GM21423 (cell line): ENCODE data around the gene INPP4B.

ENCODE experiments used
- ATAC-seq: cut with Tn5 transposase; IDR thresholded peaks from one replicate; pipeline ENCODE4 v1.9.1; 2021; ENCODE audit warnings: mild to moderate bottlenecking, moderate library complexity; ENCODE audit not compliant: unreplicated experiment

The INPP4B gene

DNA sequence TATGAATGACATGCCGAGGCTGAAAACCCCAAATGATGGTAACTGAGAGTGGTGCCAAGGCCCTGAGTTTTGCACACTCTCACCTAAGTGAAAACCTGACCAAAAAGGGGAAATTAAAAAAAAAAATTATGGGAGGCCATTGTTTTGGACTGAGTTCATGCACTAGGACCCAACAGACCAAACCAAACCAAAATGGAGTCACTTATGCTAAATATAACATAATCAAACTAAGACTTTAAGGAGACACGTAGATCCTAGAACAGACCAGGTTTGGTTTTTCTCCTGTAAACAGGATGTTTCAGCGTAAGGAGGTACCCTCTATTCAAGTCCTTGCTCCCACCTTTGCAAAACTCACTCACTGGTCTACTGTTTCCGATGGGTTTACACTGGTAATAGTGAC is 453.0 kb downstream of the INPP4B start:
- ATAC-seq, result no peak

DNA sequence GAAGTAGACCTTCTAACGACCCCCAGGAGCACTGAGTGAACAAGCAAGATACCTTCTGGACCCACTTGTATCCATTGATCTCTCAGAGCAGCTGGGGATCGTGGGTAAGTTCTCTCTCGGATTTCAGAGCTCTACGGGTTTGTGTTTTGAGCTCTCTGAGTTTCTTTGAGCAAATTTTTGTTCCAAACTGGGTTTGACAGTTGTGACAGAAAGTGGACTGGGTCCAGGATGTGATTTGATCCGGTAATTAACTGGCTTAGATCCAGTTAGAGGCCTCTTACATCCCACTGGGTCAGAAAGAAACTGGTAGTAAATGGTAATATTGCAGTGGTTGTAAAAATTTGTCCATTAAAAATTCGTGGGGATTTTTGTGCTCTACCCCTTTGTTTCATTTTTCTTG is 459.2 kb downstream of the INPP4B start:
- no peak for ATAC-seq

DNA sequence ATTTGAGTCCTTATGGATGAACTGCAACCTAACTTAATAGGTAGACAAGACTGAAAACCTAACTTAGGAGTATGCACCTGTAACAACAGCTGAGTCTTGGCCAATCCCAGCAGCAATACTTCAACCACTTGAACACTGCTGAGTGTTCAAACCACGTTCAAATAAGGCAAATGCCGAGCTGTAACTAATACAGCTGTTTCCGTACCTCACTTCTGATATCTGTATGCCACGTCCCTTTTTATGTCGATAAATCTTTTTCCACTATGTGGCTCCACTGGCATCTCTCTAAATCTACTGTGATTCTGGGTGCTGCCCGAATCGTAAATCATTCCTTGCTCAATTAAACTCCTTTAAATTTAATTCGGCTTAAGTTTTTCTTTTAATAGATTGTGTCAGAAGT is 459.7 kb downstream of the INPP4B start:
- ATAC-seq, result no peak

DNA sequence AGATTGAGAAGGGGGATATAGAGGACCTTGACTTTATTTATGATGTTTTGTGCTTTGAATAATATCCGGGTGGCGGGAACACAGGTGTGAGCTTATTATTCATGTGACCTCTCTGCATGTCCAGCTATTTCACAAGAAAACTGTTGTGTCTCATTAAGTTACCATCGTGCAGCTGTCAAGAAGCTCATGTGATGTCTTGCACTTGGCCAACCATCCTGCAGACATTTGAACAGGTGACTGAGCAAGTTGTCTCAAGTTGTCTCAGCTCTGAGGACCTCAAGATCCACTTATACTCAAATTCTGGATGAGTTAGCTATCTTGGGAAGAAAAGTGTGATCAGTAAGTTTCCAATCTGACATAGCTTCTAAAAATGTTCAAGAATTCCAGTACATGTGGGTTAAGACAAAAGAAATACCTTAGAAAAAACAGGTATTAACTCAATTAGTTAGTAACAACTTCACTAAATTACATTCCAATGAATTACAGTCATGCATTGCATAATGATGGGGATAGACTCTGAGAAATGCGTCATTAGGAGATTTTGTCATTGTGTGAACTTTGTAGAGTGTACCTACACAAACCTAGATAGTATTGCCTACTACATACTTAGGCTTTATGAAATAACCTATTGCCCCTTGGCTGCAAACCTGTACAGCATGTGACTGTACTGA is 462.2 kb downstream of the INPP4B start:
- ATAC-seq, result no peak

DNA sequence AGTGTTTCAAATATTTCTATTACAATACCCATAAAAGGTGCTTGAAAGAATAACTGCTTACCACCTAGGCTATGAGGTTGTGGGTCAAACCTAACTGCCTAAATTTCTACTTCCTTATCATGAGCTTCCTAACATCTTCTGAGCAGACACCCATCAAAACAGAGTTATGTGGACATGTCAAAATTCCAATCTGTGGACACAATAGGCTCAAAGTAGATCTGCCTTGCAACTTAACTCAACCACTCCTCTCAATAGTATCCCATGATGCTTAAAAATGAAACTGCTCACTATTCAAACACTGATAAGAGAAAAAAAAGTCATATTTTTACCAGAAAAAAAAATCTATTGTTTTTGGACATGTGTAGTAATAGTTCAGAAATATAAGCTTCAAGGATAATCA is 462.7 kb downstream of the INPP4B start:
- no peak for ATAC-seq

DNA sequence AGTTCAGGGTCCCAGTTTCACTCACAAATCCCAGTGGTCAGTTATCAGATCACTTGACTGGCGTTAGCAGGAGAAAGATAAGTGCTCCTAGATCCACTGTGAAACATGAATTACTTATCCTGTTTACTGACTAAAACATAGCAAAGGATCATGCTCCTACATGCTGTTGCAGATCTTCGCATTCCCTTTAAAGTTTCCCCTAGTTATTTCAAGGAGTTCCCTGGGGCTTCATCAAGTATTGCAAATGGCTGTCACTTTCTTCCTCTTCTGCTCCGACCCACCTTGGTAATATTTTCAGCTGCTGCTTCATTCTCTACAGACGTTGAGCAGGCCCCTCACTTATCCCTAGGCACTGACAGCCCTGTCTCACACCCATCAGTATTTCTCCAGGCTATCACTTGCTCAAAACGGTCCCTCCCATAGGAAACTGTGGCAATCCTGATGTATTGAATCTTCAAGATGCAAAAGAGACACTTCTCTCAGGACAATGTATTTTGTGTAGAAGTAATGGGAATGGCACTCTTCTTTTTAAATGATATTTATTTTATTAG is 466.0 kb downstream of the INPP4B start:
- ATAC-seq, result no peak

DNA sequence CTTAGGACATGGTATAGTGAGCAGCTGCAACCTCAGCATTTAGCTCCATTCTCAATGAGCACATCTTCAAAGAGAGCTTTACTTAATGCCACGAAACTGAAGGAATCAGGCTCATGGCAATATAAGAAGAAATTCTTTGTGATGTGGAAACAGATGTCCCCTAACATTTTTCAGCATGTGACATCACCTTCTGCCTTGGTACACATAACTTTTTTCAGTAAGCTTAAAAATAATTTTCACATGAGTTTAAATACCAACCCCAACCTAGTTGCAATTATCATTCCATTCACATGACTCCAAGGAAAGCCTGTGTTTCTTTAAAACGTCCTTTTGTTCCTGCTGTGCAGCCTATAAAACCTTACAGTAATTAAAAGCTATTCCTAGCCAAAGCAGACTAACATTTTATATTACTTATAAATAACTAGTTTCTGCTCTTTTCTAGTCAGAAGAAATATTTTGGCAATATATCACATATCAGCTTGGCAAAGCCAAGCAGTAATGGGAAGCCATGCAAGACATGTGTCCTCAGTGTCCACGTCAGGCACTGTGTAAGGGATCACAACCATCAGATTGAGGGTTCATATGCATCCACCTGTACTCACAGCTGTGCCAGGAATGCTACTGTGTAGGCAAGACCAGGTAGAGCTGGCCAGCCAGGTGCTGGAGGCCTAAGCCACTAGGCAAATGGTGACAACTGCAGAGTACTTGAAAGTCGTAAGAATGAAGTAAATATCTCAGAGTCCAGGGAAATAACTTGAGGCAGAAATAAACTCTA is 466.6 kb downstream of the INPP4B start:
- ATAC-seq, result no peak

DNA sequence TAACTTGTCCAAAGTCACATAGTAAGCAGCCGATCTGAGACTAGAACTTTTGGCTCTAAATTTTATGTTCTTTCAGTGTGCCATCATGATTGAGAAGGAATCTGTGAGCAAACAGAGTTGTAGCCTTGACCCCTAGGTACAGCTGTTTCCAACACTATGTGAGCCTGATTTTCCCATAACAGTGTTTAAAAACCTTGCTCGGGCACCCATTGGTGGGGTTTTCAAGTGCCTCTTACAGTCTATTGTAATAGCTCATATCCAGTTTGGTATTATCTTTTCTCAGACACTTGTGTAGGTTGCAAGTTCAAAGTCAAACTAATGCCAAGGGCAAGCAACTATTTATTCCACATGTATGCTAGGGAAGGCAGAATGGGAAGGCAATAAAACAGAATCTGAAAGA is 467.9 kb downstream of the INPP4B start:
- no peak for ATAC-seq

DNA sequence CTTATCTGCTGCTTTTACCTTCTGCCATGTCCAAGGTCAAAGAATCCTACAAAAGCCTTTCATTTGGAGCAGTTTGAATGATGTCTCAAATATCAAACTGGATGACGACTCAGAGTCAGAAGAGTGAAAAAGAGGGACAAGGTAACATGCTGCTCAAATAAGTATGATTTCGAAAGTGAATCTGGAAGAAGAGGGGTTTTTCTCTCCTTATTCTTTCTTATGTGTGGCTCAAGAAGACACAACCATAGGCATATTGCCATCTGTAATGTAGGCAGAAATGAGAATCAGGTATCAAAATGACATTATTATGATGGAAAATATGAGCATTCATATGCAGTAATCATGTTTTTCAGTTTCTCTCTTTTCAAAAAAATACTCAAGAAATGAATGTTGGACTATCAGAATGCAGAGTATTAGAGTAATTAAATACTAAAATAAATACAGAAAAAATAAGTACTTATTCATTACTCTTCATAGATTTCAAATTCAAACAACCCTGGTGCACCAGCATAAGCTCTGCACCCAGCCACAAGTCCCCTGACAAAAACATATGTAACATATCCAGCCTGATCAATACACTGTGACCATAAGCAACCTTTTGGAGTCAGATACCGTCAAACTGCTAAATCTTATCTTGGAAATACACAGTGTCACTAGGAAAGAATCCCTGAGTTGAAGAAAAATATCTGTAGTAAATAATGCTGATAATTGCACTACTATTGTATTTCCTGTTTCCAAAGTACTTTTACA is 468.6 kb downstream of the INPP4B start:
- no peak for ATAC-seq

DNA sequence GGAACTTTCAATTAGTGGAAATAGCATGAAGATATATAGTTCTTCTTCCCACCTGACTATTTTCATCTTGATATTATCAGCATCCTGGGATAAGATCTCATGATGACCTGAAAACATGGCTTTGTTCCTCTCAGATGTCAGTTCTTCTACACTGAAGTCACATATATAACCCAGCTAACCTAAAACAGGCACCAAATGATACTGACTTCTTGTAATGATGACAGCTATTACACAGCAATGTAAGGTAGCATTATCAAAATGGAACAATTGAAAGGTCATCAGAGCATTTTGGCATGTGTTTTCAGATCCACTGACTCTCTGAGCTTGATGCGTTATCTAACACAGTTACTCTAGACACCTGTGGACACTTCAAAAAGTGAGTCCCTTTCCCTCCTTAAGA is 469.9 kb downstream of the INPP4B start:
- ATAC-seq, result no peak

DNA sequence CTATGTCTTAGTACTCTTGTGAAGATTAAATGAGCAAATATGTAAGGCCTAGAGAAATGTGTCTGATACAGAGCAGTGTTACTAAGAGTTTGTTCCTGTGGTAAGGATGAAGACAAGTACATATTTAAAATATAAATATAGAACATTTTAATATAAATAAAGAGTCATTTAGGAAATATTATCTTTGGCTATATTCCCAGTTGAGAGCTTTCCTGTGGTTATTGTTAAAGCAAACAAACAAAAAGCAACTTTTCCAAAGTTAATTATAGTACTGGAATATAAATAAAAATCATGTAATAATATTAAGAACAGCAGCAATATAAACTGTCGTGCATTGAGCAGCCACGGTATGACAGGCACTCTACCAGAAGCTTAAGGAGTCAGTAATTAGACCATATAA is 472.5 kb downstream of the INPP4B start:
- ATAC-seq, result no peak

DNA sequence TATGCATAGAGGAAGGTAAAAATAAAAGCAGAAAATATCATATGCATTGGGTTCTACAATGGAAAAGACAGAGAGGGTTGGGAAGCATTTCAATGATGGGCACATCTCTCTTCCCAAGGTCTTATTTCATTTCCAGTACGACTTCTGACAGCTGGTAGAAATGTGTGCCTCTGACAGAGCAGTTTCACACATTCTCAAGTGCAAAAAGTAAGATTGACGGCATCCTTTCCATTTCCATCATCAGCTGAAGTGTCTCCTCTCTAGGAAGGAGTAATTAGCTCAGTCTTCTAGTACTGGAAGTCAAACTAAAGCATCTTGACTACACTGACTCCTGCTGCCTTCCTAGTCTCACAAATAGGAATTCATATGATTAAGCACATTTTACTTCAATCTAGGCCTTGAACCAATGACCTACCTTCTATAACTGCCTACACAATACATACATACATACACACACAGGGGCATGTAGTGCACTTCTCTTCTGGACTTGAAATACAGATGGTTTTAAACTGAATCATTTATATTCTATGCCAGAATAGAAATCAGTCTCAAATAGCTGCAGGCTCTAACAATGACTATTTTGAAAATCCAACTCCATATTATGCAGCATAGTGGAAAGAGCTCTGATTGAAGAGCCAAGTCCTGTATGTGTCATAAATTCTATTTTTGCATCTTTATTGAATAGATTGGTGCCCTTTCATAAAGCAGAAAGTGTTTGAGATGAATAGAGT is 473.4 kb downstream of the INPP4B start:
- ATAC-seq, result no peak

DNA sequence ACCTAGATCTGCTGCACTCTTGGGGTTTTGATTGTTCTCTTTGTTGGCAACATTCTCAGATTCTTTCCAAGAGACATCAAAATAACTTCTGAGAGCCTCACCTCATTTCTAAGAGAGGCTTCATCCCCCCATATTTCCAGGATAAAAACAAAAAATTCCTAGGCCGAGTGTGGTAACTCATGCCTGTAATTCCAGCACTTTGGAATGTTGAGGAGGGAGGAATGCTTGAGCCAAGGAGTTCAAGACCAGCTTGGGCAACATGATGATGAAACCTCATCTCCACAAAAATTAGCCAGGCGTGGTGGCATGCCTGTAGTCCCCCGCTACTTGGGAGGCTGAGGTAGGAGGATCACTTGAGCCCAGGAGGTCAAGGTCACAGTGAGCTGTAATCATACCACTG is 477.0 kb downstream of the INPP4B start:
- ATAC-seq, result no peak

DNA sequence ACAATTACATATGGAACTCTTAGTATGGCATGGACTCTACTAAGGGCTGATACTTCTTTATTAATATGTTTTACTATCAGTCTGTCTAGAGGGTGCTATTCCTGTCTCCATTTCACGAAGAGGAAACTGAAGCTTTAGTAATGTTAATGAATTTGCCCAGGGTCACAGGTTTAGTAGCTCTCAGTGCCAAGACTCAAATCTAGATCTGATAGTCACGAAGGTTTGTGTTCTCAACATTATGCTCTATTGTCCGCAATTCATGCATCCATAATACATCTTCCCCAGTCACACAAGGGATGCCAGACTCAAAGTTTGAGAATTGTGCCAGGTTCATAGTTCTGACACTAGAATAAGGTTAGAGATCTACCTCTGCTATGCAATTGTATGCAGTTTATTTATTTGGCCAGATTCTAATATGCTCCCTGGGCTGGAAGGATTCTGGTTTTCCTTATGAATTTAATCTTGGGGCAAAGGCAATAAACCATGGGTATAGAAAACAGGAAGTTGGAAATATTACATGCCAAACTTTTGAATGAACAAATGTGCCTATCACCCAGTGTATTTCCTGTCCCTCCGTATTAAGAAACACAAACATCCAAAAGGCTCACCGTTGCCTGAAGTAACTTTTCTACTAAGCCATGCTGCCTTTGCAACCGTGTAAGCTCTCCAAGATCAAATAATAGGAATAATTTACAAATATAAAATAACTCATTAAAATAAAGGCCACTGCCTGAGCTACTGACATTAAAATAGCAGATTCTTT is 478.5 kb downstream of the INPP4B start:
- ATAC-seq, result no peak

DNA sequence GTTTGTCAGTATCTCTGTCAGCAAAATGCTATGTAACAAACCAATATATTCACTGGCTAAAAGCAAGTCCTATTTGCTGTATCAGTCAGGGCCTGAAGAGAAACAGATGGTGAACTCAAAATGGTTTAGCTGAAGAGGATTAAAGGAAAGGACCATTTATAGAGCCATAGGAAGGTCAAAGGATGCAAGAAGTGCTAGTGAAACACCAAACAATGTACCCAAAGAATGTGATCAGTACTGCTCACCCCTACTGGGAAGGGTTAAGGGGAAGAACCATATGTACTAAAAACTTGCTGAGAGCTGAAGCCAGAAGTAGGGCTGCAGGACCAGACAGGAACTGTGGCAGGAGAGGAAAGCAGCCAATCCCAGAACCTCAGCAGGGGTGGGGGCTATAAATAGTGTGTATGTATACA is 479.3 kb downstream of the INPP4B start:
- no peak for ATAC-seq

DNA sequence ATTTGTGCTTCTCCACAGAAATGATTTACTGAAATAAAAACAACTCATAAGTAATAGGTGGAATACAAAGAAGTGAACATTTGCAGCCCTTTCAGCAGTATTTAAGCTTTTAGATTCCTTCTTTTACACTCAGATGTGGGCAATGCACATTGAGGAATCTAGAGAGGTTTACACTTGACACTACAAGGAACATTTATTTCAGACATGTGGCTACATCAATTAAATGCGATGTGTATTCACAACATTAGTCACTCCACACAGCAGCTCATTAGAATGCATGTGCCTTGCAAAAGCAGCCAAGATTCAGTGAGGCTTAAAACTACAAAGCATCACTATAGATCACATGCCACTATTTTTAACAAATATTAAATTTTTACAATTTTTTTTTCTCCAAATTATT is 480.7 kb downstream of the INPP4B start:
- no peak for ATAC-seq

DNA sequence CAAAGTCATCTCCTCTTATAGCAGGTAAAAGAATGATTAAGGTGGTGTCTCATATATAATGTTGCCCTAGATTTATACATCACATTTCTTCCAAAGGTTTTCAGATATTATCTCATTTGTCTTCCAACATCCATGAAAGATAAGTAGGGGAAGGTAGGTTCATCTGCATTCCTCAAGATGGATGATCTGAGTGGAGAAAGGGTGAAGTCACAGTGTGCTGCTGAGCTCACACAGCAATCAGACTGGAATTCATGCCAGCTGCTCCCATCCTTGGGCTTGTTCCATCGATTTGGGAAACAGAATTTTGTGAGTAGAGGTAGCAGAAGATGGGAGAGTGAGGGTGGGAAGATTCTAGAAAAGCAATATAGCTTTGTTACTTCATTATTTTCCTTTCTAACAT is 482.4 kb downstream of the INPP4B start:
- ATAC-seq, result no peak

DNA sequence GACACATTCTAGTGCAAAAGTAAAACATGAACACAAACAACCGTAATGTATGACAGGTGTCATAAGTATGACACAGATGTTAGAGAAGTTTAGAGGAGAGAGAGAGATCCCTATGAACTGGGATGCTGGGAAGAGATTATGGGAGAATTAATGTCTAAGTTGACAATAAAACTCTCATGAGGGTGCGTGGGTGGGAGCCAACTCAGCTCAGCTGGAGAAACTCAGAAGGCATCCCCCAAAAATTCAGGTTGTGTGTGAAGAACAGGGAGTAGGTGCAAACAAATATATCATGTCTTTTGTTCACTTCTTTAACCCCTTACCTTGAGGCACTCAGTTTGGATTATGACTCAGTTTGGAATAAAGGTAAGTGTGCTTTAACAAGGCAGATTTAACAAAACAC is 484.1 kb downstream of the INPP4B start:
- ATAC-seq, result no peak

DNA sequence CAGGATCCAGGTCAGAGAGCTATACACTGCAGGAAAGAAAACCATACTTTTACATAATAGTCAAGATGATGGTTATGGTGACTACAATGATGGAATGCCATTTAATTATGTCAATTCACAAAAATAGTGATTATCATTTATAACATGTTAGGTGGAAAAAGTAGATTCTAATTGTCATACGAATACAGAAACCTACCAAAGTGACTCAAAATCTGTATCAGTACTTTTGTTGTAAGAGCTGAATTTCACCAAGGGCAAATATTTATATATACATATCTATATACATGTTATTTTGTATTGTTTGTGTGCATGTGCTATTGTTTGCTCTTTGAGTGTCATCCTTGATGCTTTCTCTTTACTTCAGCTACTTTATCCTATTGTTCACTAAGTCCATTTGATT is 485.4 kb downstream of the INPP4B start:
- no peak for ATAC-seq

DNA sequence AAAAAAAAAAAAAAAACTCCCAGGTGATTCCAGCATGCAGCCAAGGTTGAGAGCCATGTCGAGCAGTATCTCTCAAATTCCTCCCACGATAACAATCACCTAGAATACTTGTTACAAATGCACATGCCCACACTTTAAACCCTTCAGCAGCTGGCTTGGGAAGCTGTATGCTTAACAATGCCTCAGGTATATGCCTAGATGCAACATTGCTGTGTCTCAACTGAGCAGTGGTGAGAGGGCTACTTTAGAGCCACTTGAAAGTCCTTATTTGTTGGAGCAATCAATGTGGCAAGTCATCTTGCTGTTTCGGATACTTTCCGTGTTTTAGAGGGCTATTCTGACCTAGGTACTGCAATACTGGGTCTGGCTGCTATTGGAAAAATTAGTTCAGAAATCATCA is 487.4 kb downstream of the INPP4B start:
- ATAC-seq, result no peak
